ENCODE measurements around the gene CARD8.

Gene CARD8

GRCh38 chr19:48170817-48171347 is 84.8 kb downstream of the CARD8 start:
- no peak for DNase-seq (ENCODE audit: low spot score)

DNA sequence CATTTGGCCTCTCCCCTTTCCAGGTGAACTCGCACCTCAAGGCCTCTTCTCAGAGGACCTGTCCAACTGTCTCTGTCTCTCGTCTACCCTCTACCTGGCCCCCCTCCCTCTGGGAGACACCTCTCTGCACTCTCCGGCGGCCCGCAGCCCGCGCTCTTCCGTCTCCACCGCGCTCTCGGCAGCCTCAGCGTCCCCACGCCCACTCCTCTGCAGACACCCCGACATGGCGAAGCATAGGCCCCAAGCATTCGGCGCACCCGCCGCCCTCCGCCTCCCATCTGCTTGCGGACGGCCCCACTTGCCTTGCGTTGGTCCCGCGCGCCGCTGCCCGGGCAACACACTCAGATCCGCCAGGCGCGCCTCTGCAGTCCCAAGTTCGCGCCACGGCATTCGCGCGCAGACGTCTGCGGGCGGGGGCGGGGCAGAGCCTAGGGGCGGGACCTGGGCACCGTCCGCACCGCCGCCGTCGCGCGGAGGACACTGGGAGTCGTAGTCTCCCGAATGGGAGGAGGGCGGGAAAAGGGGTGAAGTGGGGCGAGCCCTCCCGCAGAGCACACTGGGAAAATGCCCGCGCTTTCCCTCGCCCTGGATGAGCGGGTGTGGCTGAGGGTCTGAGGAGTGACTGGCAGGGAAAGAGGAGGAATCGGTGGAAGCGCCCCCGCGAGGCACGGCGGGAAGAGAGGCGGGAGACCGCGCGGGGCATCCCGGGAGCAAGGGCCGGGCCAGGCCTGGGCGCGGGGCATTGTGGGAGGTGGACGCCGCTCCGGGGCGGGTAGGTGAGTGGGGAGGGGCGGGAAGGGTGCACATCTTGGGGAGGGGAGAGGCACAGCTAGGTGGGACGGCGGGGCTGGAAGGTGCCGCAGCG is 85.5 kb downstream of the CARD8 start, which contains the start of the genes LIG1 and ZSWIM9:
Gene LIG1 (minus strand): TSS at position 406 of the 865 bp plus-strand sequence. CDS start 4,778 bp downstream, outside the sequence.
Gene ZSWIM9 (plus strand): TSS at position 742 of the 865 bp plus-strand sequence. CDS start 1,123 bp downstream, outside the sequence.
- DNase-seq (ENCODE audit: low spot score): peak; percentile 91

DNA sequence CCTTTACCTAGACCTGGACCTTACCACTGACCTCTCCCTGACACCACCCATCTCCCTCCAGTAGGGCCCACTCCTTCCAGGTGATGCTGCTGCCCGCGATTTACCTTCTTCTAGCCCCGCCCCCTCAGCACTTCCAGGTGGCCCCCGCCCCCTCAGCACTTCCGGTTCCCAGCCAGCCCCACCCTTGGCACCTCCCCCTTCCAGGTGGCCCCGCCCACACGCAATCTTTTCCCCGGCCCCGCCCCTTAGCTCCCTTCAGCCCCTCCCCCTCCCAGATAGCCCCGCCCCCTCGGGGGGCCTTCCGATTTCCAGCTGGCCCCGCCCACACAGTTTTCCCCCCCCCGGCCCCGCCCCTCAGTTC is 86.2 kb downstream of the CARD8 start:
- peak; percentile 92 for DNase-seq (ENCODE audit: low spot score)

DNA sequence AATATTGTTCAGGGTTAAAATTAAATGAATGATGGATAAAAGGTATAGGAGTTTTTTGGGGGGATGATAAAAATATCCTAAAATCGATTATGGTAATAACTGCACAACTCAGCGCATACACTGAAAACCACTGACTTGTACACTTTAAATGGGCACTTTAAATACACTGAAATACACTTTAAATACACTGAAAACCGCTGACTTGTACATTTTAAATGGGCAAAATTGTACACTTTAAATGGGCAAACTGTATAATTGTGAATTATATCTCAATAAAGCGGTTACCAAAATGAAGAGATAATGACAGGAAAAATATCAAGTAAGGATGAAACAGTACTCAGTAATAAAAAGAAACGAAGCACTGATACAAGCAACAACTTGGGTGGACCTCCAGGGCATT is 87.0 kb downstream of the CARD8 start:
- DNase-seq (ENCODE audit: low spot score): no peak

- DNase-seq (ENCODE audit: low spot score): no peak
Observed at GRCh38 chr19:48158210-48158790, 97.4 kb downstream of the CARD8 start.

Data from activated CD4-positive, alpha-beta T cell treated with anti-CD3 and anti-CD28 coated beads, Interleukin-2, Interleukin-4, amounts not matched to agents 100 ng/mL and 50 ng/mL, durations not matched to agents 16 hours and 8 hours (primary cell).